Lung microvascular endothelial cell (primary cell): Measurements from ENCODE around the gene TBC1D7. TPM values are rescaled to one million over a fixed set of nuclear protein-coding genes. Genes with fewer than 3 reads are reported as not detected.
A peak's percentile ranks its signal among the peaks of the same experiment; 100 is the strongest.

Source experiments
- DNase-seq, 2 donors: peaks; one replicate each; pipeline versions ENCODE4 v3.0.0 to v3.0.0-alpha.2; 2010; ENCODE audit warnings: low read depth in 2 of 2
- total RNA-seq: library from RNA; depleted of rRNA; stranded (reverse); fragments of >200 nt; gene quantifications from 2 replicates; pipeline ENCODE4 v1.2.1, GENCODE V29; 2014

The TBC1D7 gene
- total RNA-seq, 1 donor from 2014 or later = 12.5 TPM

- no peak for DNase-seq
Observed at GRCh38 chr6:13272131-13273046, 55.9 kb downstream of the TBC1D7 start.

- peak; percentile 19 to 45 for DNase-seq
Observed at GRCh38 chr6:13268913-13269518, 59.3 kb downstream of the TBC1D7 start.

- no peak for DNase-seq
Observed at GRCh38 chr6:13267142-13267651, 61.1 kb downstream of the TBC1D7 start.

GRCh38 chr6:13263669-13264068 is 64.7 kb downstream of the TBC1D7 start:
- no peak for DNase-seq

GRCh38 chr6:13262302-13263230 is 65.8 kb downstream of the TBC1D7 start:
- no peak for DNase-seq

GRCh38 chr6:13261464-13261994 is 66.8 kb downstream of the TBC1D7 start:
- DNase-seq = no peak

GRCh38 chr6:13260831-13261230 is 67.5 kb downstream of the TBC1D7 start:
- DNase-seq = no peak

GRCh38 chr6:13260101-13260598 is 68.2 kb downstream of the TBC1D7 start:
- DNase-seq = no peak

- DNase-seq = no peak
Observed at GRCh38 chr6:13259393-13259792, 68.9 kb downstream of the TBC1D7 start.

- no peak for DNase-seq
Observed at GRCh38 chr6:13256266-13257001, 71.9 kb downstream of the TBC1D7 start.

Other genes with a start within 250 kb of the TBC1D7 start
- gene GFOD1, start 159.1 kb upstream of the TBC1D7 start, total RNA-seq = 14.1 and 14.6 TPM in 2 replicates
- 6.8 and 7.1 TPM in 2 replicates for gene SIRT5, start 246.1 kb upstream of the TBC1D7 start, total RNA-seq